Panc1 (cell line): ENCODE data around the gene FMC1. TPM values are rescaled to one million over a fixed set of nuclear protein-coding genes. Genes with fewer than 3 reads are reported as not detected.

Experiments
- ATAC-seq: fragments of 200-7000 bp; cut with Tn5 transposase; 2 replicates; pipeline ENCODE4 v1.9.1; 2020; ENCODE audit warnings: mild to moderate bottlenecking, moderate library complexity
- Bru-seq: library from RNA; stranded (reverse); fragments of 400-500 nt; gene quantifications from one replicate; lab custom pipeline; 2021; lab: Mats Ljungman, UMichigan
- BruChase-seq, 2 experiments: library from RNA; stranded (reverse); fragments of 400-500 nt; gene quantifications; one replicate each; lab custom pipeline; 2021; lab: Mats Ljungman, UMichigan
- BruUV-seq: library from RNA; stranded (reverse); fragments of 400-500 nt; replicated peaks from 2 replicates; lab custom pipeline; 2021; lab: Mats Ljungman, UMichigan
- CTCF ChIA-PET: fragments of 300-600 bp; sonication (Branson Sonifier 250); formaldehyde crosslinking; loops from one replicate; lab custom pipeline; 2022; ENCODE audit warnings: antibody characterized with exemption; lab: Charles Lee
- POLR2A ChIA-PET: fragments of 300-600 bp; sonication (Branson Sonifier 250); formaldehyde crosslinking; loops from one replicate; lab custom pipeline; 2022; ENCODE audit warnings: antibody characterized with exemption; lab: Charles Lee
- DNase-seq: peaks from one replicate; pipeline ENCODE4 v3.0.0-alpha.2; 2010; ENCODE audit warnings: low read depth, low spot score
- H3K27ac ChIP-seq: 2 replicates; pipeline ENCODE4 v1.5.1; 2011; ENCODE audit warnings: mild to moderate bottlenecking, low read length, inconsistent platforms
- H3K27me3 ChIP-seq: fragments of 200-500 bp; sonication (Bioruptor generic); 2 replicates; pipeline ENCODE4 v1.6.0; 2014; ENCODE audit warnings: low read length, inconsistent platforms; ENCODE audit not compliant: control insufficient read depth, insufficient read depth
- H3K36me3 ChIP-seq: fragments of 200-500 bp; sonication (Bioruptor generic); 2 replicates; pipeline ENCODE4 v1.5.1; 2014; ENCODE audit warnings: inconsistent platforms, mild to moderate bottlenecking, low read length, moderate library complexity; ENCODE audit not compliant: control insufficient read depth, insufficient read depth
- H3K4me1 ChIP-seq: 2 replicates; pipeline ENCODE4 v1.5.1; 2011; ENCODE audit warnings: inconsistent platforms, mild to moderate bottlenecking, low read length, moderate library complexity; ENCODE audit not compliant: control insufficient read depth, insufficient read depth
- H3K4me3 ChIP-seq, 2 experiments: 2 replicates each; pipeline ENCODE4 v1.5.1; 2011 to 2012; ENCODE audit warnings: low read depth in 2 of 2, low read length in 2 of 2, mild to moderate bottlenecking in 2 of 2, inconsistent platforms in 1 of 2, moderate library complexity in 1 of 2
- H3K9me3 ChIP-seq: fragments of 200-500 bp; sonication (Bioruptor generic); 2 replicates; pipeline ENCODE4 v1.5.1; 2014; ENCODE audit warnings: low read depth, mild to moderate bottlenecking, inconsistent platforms, low read length, moderate library complexity; ENCODE audit not compliant: control insufficient read depth, insufficient read depth
- POLR2AphosphoS5 ChIP-seq: IDR thresholded peaks from 2 replicates; pipeline ENCODE4 v1.6.1; 2012; ENCODE audit warnings: mild to moderate bottlenecking, low read depth, low read length, moderate library complexity
- SIN3A ChIP-seq: IDR thresholded peaks from 2 replicates; pipeline ENCODE4 v1.6.1; 2012; ENCODE audit warnings: low read depth, mild to moderate bottlenecking, low read length, moderate library complexity, borderline replicate concordance; ENCODE audit not compliant: insufficient read depth
- TCF7L2 ChIP-seq: IDR thresholded peaks from 2 replicates; pipeline ENCODE4 v1.6.1; 2011; ENCODE audit warnings: mild to moderate bottlenecking, low read depth, low read length, inconsistent platforms
- in situ Hi-C: cut with HindIII; loops from 2 replicates; pipeline ENCODE4 v1.10.0; 2016; ENCODE audit warnings: low sequenced_read_pairs, low pct_unique_long_range_greater_than_20kb
- intact Hi-C: fragments of 100-400 bp; cut with micrococcal nuclease; formaldehyde crosslinking; loops from one replicate; pipeline ENCODE4 v1.10.0; 2022; ENCODE audit not compliant: unreplicated experiment
- long read RNA-seq: library from polyadenylated mRNA; unstranded; transcript quantifications from one replicate; pipeline ENCODE4 v2.0.0, GENCODE V29; 2021; ENCODE audit not compliant: unreplicated experiment
- polyA plus RNA-seq: library from polyadenylated mRNA; unstranded; fragments of >200 nt; gene quantifications from one replicate; pipeline ENCODE4 v1.2.1, GENCODE V29; 2012; ENCODE audit warnings: missing spikeins; ENCODE audit not compliant: insufficient read length
- total RNA-seq: library from RNA; stranded (reverse); gene quantifications from one replicate; pipeline ENCODE4 v1.2.1, GENCODE V29; 2021; ENCODE audit not compliant: unreplicated experiment
- TF ChIP-seq, protein P1 (sequence below): fragments of 450-650 bp; IDR thresholded peaks from 2 replicates; pipeline ENCODE4 v1.5.1; 2017; ENCODE audit warnings: mild to moderate bottlenecking
- TF ChIP-seq, protein P2 (sequence below), 2 experiments: IDR thresholded peaks; 2 replicates each; pipeline ENCODE4 v1.6.1; 2011 to 2012; ENCODE audit warnings: low read depth in 2 of 2, control low read depth in 1 of 2, low read length in 1 of 2, mild to moderate bottlenecking in 1 of 2, moderate library complexity in 1 of 2; ENCODE audit not compliant: insufficient read depth in 1 of 2

Gene FMC1, protein sequence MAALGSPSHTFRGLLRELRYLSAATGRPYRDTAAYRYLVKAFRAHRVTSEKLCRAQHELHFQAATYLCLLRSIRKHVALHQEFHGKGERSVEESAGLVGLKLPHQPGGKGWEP
- total RNA-seq (12.7 TPM), Bru-seq, nascent RNA (percentile 63 among the genes with signal in this experiment), BruChase-seq, experiment 1, labeled RNA remaining after a 2-hour chase (percentile 54 among the genes with signal in this experiment), BruChase-seq, experiment 2, labeled RNA remaining after a 6-hour chase (percentile 62 among the genes with signal in this experiment)
- polyA plus RNA-seq = 18.5 TPM
- long read RNA-seq, transcript FMC1-201 (2 exons, 1,210 nt) = major isoform, 15 of 15 reads
- long read RNA-seq, partial matches to known transcripts = 0 of 15 reads
- long read RNA-seq, other reads (novel, unspliced or antisense) = 0 of 15 reads

DNA sequence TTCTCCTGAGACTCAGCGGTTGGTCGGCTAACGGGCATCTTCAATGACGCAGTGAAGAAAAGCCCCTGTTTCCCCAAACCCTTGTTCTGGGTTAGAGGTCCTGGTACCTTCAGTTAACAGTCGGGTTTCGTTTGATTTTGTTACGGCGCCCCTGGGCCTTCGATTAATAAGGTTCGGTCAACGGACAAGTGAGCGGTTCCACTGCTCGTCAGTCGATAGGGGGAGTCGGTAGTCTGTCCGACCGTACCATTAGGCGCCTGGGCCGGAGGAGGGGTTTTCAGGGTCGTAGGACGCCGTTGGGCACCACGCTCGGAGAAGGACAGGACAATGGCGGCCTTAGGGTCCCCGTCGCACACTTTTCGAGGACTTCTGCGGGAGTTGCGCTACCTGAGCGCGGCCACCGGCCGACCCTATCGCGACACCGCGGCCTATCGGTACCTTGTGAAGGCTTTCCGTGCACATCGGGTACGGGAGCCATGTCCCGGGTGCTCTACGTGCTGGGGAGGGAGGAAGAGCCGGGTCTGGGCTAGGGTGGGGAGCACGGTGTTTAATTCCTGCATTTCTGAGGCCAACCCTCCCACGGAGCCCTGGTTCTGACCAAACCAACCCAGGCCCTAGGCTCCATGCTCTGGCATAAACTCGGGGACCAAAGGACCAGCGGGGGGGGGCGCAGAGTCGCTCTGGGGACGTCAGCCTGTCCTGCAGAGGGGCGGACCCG, at the start of gene FMC1:
Gene FMC1, plus strand, starts transcription at position 280 of the 718 bp plus-strand sequence. Its CDS starts 48 bp downstream, at position 328.
- TF ChIP-seq TCF7L2 = peak; percentile 81; the same call in 1 of the 2 replicates
- TF ChIP-seq, protein P1, sequence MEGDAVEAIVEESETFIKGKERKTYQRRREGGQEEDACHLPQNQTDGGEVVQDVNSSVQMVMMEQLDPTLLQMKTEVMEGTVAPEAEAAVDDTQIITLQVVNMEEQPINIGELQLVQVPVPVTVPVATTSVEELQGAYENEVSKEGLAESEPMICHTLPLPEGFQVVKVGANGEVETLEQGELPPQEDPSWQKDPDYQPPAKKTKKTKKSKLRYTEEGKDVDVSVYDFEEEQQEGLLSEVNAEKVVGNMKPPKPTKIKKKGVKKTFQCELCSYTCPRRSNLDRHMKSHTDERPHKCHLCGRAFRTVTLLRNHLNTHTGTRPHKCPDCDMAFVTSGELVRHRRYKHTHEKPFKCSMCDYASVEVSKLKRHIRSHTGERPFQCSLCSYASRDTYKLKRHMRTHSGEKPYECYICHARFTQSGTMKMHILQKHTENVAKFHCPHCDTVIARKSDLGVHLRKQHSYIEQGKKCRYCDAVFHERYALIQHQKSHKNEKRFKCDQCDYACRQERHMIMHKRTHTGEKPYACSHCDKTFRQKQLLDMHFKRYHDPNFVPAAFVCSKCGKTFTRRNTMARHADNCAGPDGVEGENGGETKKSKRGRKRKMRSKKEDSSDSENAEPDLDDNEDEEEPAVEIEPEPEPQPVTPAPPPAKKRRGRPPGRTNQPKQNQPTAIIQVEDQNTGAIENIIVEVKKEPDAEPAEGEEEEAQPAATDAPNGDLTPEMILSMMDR = no peak; the same call in 1 of the 2 replicates
- no peak for TF ChIP-seq SIN3A
- TF ChIP-seq POLR2AphosphoS5 = peak; percentile 64
- TF ChIP-seq, protein P2, sequence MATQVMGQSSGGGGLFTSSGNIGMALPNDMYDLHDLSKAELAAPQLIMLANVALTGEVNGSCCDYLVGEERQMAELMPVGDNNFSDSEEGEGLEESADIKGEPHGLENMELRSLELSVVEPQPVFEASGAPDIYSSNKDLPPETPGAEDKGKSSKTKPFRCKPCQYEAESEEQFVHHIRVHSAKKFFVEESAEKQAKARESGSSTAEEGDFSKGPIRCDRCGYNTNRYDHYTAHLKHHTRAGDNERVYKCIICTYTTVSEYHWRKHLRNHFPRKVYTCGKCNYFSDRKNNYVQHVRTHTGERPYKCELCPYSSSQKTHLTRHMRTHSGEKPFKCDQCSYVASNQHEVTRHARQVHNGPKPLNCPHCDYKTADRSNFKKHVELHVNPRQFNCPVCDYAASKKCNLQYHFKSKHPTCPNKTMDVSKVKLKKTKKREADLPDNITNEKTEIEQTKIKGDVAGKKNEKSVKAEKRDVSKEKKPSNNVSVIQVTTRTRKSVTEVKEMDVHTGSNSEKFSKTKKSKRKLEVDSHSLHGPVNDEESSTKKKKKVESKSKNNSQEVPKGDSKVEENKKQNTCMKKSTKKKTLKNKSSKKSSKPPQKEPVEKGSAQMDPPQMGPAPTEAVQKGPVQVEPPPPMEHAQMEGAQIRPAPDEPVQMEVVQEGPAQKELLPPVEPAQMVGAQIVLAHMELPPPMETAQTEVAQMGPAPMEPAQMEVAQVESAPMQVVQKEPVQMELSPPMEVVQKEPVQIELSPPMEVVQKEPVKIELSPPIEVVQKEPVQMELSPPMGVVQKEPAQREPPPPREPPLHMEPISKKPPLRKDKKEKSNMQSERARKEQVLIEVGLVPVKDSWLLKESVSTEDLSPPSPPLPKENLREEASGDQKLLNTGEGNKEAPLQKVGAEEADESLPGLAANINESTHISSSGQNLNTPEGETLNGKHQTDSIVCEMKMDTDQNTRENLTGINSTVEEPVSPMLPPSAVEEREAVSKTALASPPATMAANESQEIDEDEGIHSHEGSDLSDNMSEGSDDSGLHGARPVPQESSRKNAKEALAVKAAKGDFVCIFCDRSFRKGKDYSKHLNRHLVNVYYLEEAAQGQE (IDR thresholded peaks at IDR 0.05; ENCODE audit: insufficient read depth in 1 of 2, low read depth in 2 of 2, low read length in 1 of 2) = 0 out of 4 replicates have a peak, but pooled peaks of 1 of the 2 experiments have one; percentile 37
- POLR2A ChIA-PET = no interaction called here
- in situ Hi-C loops (no loop called here), intact Hi-C loops (loop anchor here (1.0 kb wide), 1 partner anchor 18 kb away; the partner anchor contains the start of gene LUC7L2)
- CTCF ChIA-PET = no interaction called here
- H3K4me1 ChIP-seq = peaks cover 8% of the 10 kb centered on the region
- DNase-seq (peak; percentile 94), ATAC-seq (peak; percentile 89)
- H3K4me3 ChIP-seq = peak within 1 kb of the TSS; percentile 69 to 90
- H3K27ac ChIP-seq = peak within 1 kb of the TSS; percentile 98
- peaks cover 6% of the 10 kb centered on the region; the same call in 1 of the 2 replicates for H3K9me3 ChIP-seq
- H3K27me3 ChIP-seq = no peaks in the 10 kb centered on the region
- no TSS peak for BruUV-seq
- H3K36me3 ChIP-seq = no peaks in the 10 kb centered on the region; the same call in 1 of the 2 replicates

DNA sequence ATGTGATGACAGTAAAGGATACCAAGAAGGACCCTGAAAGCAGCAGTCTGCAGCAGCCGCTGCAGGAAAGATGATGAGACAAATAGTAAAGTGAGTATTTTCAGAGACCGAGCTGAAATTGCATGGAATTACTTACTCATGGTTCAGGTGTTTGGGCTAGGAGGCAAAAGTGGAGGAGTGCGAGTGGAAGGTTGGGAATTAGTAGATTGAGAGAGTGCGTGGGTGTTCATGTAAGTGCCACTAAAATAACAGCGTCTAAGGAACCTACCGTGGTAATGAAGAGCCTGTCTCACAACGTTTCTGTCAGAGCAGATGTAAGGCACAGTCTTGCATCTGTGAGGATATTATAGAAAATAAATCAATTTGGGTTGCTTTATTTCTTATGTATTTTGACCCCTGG, 48.3 kb upstream of the FMC1 start:
- Histone ChIP-seq H3K4me1 (no peaks in the 10 kb centered on the region), H3K9me3 (no peaks in the 10 kb centered on the region), H3K27ac (no peak overlapping the region), H3K36me3 (no peaks in the 10 kb centered on the region), H3K4me3 (no peak overlapping the region), H3K27me3 (no peaks in the 10 kb centered on the region)
- ATAC-seq (no peak), DNase-seq (no peak)
- intact Hi-C loops (no loop called here), in situ Hi-C loops (no loop called here)
- no peak for TF ChIP-seq SIN3A
- TF ChIP-seq POLR2AphosphoS5 = no peak
- TF ChIP-seq, protein P2 (IDR thresholded peaks at IDR 0.05; ENCODE audit: insufficient read depth in 1 of 2, low read depth in 2 of 2, low read length in 1 of 2) = no peak
- TF ChIP-seq, protein P1 = no peak
- TF ChIP-seq TCF7L2 = no peak
- CTCF ChIA-PET = interaction anchor here (0.7 kb wide), 1 partner anchor 267 kb away, joined by 3 read pairs; no protein-coding TSS in a partner anchor
- POLR2A ChIA-PET = interaction anchor here (0.7 kb wide), 1 partner anchor 99 kb away, joined by 3 read pairs; no protein-coding TSS in a partner anchor
- no TSS peak for BruUV-seq
